Liver (tissue), 9 donors: ENCODE data around the gene RPS6KB2. TPM values are rescaled to one million over a fixed set of nuclear protein-coding genes. Genes with fewer than 3 reads are reported as not detected.

Experiments
- DNase-seq: peaks from one replicate; pipeline ENCODE4 v3.0.0-alpha.2; 2017; ENCODE audit warnings: low spot score
- H3K27ac ChIP-seq, 2 donors: one replicate each; pipeline ENCODE4 v1.7.0; 2013; ENCODE audit warnings: inconsistent platforms in 2 of 2, low read length in 2 of 2, control low read depth in 1 of 2, low read depth in 1 of 2, mild to moderate bottlenecking in 1 of 2
- H3K27me3 ChIP-seq, 4 donors: one replicate each; pipeline versions ENCODE4 v1.6.1 to v1.7.0; 2013; ENCODE audit warnings: low read length in 3 of 4, inconsistent platforms in 1 of 4, mild to moderate bottlenecking in 1 of 4, moderate library complexity in 1 of 4; ENCODE audit not compliant: control insufficient read depth in 4 of 4, insufficient read depth in 4 of 4
- H3K36me3 ChIP-seq, 4 donors: one replicate each; pipeline versions ENCODE4 v1.6.1 to v1.7.0; 2013; ENCODE audit warnings: low read length in 3 of 4, mild to moderate bottlenecking in 3 of 4, low read depth in 1 of 4, moderate library complexity in 1 of 4; ENCODE audit not compliant: control insufficient read depth in 4 of 4, insufficient read depth in 3 of 4
- H3K4me1 ChIP-seq, 4 donors: one replicate each; pipeline versions ENCODE4 v1.6.1 to v1.7.0; 2013; ENCODE audit warnings: low read length in 3 of 4, mild to moderate bottlenecking in 3 of 4, moderate library complexity in 1 of 4; ENCODE audit not compliant: control insufficient read depth in 4 of 4, insufficient read depth in 4 of 4
- H3K4me3 ChIP-seq, 3 donors: one replicate each; pipeline versions ENCODE4 v1.6.1 to v1.7.0; 2013; ENCODE audit warnings: low read length in 3 of 3, control low read depth in 1 of 3, low read depth in 1 of 3, mild to moderate bottlenecking in 1 of 3
- H3K9ac ChIP-seq, 2 donors: one replicate each; pipeline ENCODE4 v1.7.0; 2013; ENCODE audit warnings: low read length in 2 of 2, mild to moderate bottlenecking in 2 of 2, moderate library complexity in 2 of 2, control low read depth in 1 of 2, low read depth in 1 of 2
- H3K9me3 ChIP-seq, 4 donors: one replicate each; pipeline versions ENCODE4 v1.6.1 to v1.7.0; 2013; ENCODE audit warnings: low read length in 3 of 4; ENCODE audit not compliant: control insufficient read depth in 4 of 4
- ATF3 ChIP-seq: IDR thresholded peaks from 2 replicates; pipeline ENCODE4 v1.6.1; 2016; ENCODE audit warnings: antibody characterized with exemption
- CTCF ChIP-seq: fragments of 150-350 bp; IDR thresholded peaks from 2 replicates; pipeline ENCODE4 v1.5.1; 2017; ENCODE audit warnings: improper control_type of control experiment, low read depth, low read length; ENCODE audit not compliant: missing input control
- FOXA1 ChIP-seq: IDR thresholded peaks from 2 replicates; pipeline ENCODE4 v1.6.1; 2016; ENCODE audit warnings: antibody characterized with exemption
- FOXA2 ChIP-seq: IDR thresholded peaks from 2 replicates; pipeline ENCODE4 v1.6.1; 2016; ENCODE audit warnings: antibody characterized with exemption
- GABPA ChIP-seq, 2 donors: IDR thresholded peaks in 1 of 2; conservative IDR thresholded peaks in 1 of 2; 2 replicates each; pipeline ENCODE4 v1.6.1; 2016; ENCODE audit warnings: antibody characterized with exemption in 2 of 2, mild to moderate bottlenecking in 1 of 2, moderate library complexity in 1 of 2
- HNF4A ChIP-seq, 2 donors: conservative IDR thresholded peaks; 2 replicates each; pipeline ENCODE4 v1.6.1; 2016; ENCODE audit warnings: antibody characterized with exemption in 2 of 2, mild to moderate bottlenecking in 2 of 2
- JUND ChIP-seq, 2 donors: IDR thresholded peaks; 2 replicates each; pipeline ENCODE4 v1.6.1; 2016; ENCODE audit warnings: antibody characterized with exemption in 2 of 2
- RAD21 ChIP-seq, 2 donors: IDR thresholded peaks; 2 replicates each; pipeline ENCODE4 v1.6.1; 2016; ENCODE audit warnings: antibody characterized with exemption in 2 of 2, mild to moderate bottlenecking in 2 of 2
- REST ChIP-seq: IDR thresholded peaks from 2 replicates; pipeline ENCODE4 v1.6.1; 2016; ENCODE audit warnings: antibody characterized with exemption, mild to moderate bottlenecking
- RXRA ChIP-seq, 2 donors: IDR thresholded peaks; 2 replicates each; pipeline ENCODE4 v1.6.1; 2017 to 2018; ENCODE audit warnings: antibody characterized with exemption in 2 of 2, mild to moderate bottlenecking in 1 of 2
- SP1 ChIP-seq: IDR thresholded peaks from 2 replicates; pipeline ENCODE4 v1.6.1; 2018; ENCODE audit warnings: antibody characterized with exemption, mild to moderate bottlenecking
- YY1 ChIP-seq: IDR thresholded peaks from 2 replicates; pipeline ENCODE4 v1.6.1; 2016; ENCODE audit warnings: antibody characterized with exemption, mild to moderate bottlenecking
- ZBTB33 ChIP-seq: IDR thresholded peaks from 2 replicates; pipeline ENCODE4 v1.6.1; 2016; ENCODE audit warnings: antibody characterized with exemption
- WGBS: extraction: QIAGEN DNeasy Blood & Tissue Kit; methylation state at CpG from one replicate; pipeline ENCODE4 v1.1.7; 2013; 5-methylcytosine and 5-hydroxymethylcytosine counted together
- polyA plus RNA-seq, 2 donors: library from polyadenylated mRNA; stranded (reverse) in 1 of 2; unstranded in 1 of 2; fragments of 200-250 nt in 1 of 2; fragments of >200 nt in 1 of 2; fragmentation: Nextera tagmentation in 1 of 2; extraction: Ambion mirVana in 1 of 2; gene quantifications; one replicate each; pipeline versions ENCODE4 v1.2.1 to v1.2.3, GENCODE V29; 2013 to 2015
- total RNA-seq, 2 donors: library from RNA; depleted of rRNA; stranded (reverse); fragments of >200 nt; gene quantifications; one replicate each; pipeline ENCODE4 v1.2.3, GENCODE V29; 2014
- donor health status: healthy.
- donor health status: healthy.
- donor health status: healthy.
- donor health status: healthy.
- donor health status: healthy.

The RPS6KB2 gene
- total and polyA plus RNA-seq, 4 donors: 31.5 to 49.6 (median 37.7) TPM

- Histone ChIP-seq H3K27ac (peak overlapping the region; percentile 68 to 81), H3K4me3 (peak overlapping the region in 2 of 3 donors; percentile 72 to 81), H3K9me3 (no peaks in the 10 kb centered on the region), H3K27me3 (no peaks in the 10 kb centered on the region), H3K36me3 (peaks cover 0 to 6% (median 0%) of the 10 kb centered on the region in 4 donors), H3K4me1 (peaks cover 4 to 24% (median 13%) of the 10 kb centered on the region in 4 donors), H3K9ac (peak overlapping the region in 1 of 2 donors; percentile 50)
- TF ChIP-seq RXRA (IDR thresholded peaks at IDR 0.05) (no peak), GABPA (IDR thresholded peaks at IDR 0.05 in 1 of 2, conservative IDR thresholded peaks at IDR 0.05 in 1 of 2) (no peak), JUND (IDR thresholded peaks at IDR 0.05) (no peak)
- no peak for DNase-seq
- WGBS: 37% methylated on average over 45 of the region's 45 CpGs
Measured at GRCh38 chr11:67442504-67443404, 14.5 kb downstream of the RPS6KB2 start.

- H3K4me3 ChIP-seq: no peak overlapping the region
- H3K27ac ChIP-seq: no peak overlapping the region
- H3K27me3 ChIP-seq: no peaks in the 10 kb centered on the region
- H3K9me3 ChIP-seq: no peaks in the 10 kb centered on the region
- TF ChIP-seq YY1: no peak
- TF ChIP-seq FOXA2: no peak
- no peak for TF ChIP-seq SP1
- TF ChIP-seq RAD21 (IDR thresholded peaks at IDR 0.05): no peak
- no peak for TF ChIP-seq REST
- TF ChIP-seq RXRA (IDR thresholded peaks at IDR 0.05): no peak
- no peak for TF ChIP-seq FOXA1
- no peak for TF ChIP-seq ATF3
- no peak for TF ChIP-seq CTCF
- no peak for TF ChIP-seq HNF4A (conservative IDR thresholded peaks at IDR 0.05)
- no peak for TF ChIP-seq ZBTB33
- 81% methylated on average over 5 of the region's 5 CpGs for WGBS
- H3K9ac ChIP-seq: no peak overlapping the region
- H3K36me3 ChIP-seq: no peaks in the 10 kb centered on the region
- DNase-seq: no peak
- peaks cover 4 to 27% (median 15%) of the 10 kb centered on the region in 4 donors for H3K4me1 ChIP-seq
Measured at GRCh38 chr11:67445515-67445914, 17.2 kb downstream of the RPS6KB2 start.
